GM23248 (cell line): Measurements from ENCODE around the gene SMC1B. TPM values are rescaled to one million over a fixed set of nuclear protein-coding genes. Genes with fewer than 3 reads are reported as not detected.

ENCODE experiments used
- DNase-seq: peaks from one replicate; pipeline ENCODE4 v3.0.0-alpha.2; 2015
- H2AFZ ChIP-seq: fragments of 200-600 bp; sonication (generic); 2 replicates; pipeline ENCODE4 v1.6.1; 2016; ENCODE audit warnings: antibody characterized with exemption
- H3F3A ChIP-seq: fragments of 200-600 bp; sonication (generic); 2 replicates; pipeline ENCODE4 v1.6.1; 2016; ENCODE audit warnings: mild to moderate bottlenecking, antibody characterized with exemption, mixed run types; ENCODE audit not compliant: insufficient read depth
- H3K27ac ChIP-seq: fragments of 200-600 bp; sonication (generic); 2 replicates; pipeline ENCODE4 v1.5.1; 2016; ENCODE audit warnings: mild to moderate bottlenecking
- H3K27me3 ChIP-seq: fragments of 200-600 bp; sonication (generic); replicated peaks from 2 replicates; pipeline ENCODE4 v1.6.1; 2016; ENCODE audit warnings: mild to moderate bottlenecking; ENCODE audit not compliant: insufficient read depth
- H3K36me3 ChIP-seq: fragments of 200-600 bp; sonication (generic); 2 replicates; pipeline ENCODE4 v1.6.1; 2016; ENCODE audit warnings: low read depth, mild to moderate bottlenecking
- H3K4me1 ChIP-seq: fragments of 200-600 bp; sonication (generic); 2 replicates; pipeline ENCODE4 v1.6.1; 2016; ENCODE audit warnings: mild to moderate bottlenecking; ENCODE audit not compliant: insufficient read depth
- H3K4me2 ChIP-seq: fragments of 200-600 bp; sonication (generic); one replicate; pipeline ENCODE4 v1.6.1; 2016; ENCODE audit warnings: mild to moderate bottlenecking; ENCODE audit not compliant: unreplicated experiment
- H3K4me3 ChIP-seq: fragments of 200-600 bp; sonication (generic); 2 replicates; pipeline ENCODE4 v1.5.1; 2016; ENCODE audit warnings: mild to moderate bottlenecking
- H3K79me2 ChIP-seq: fragments of 200-600 bp; sonication (generic); 2 replicates; pipeline ENCODE4 v1.6.1; 2016; ENCODE audit warnings: mild to moderate bottlenecking; ENCODE audit not compliant: insufficient read depth
- H3K9ac ChIP-seq: fragments of 200-600 bp; sonication (generic); 2 replicates; pipeline ENCODE4 v1.6.1; 2016; ENCODE audit warnings: mild to moderate bottlenecking
- H3K9me2 ChIP-seq: fragments of 200-600 bp; sonication (generic); 2 replicates; pipeline ENCODE4 v1.6.1; 2016; ENCODE audit warnings: mixed run types, mild to moderate bottlenecking, moderate library complexity; ENCODE audit not compliant: insufficient read depth
- H3K9me3 ChIP-seq: fragments of 200-600 bp; sonication (generic); one replicate; pipeline ENCODE4 v1.6.1; 2017; ENCODE audit warnings: low read depth
- H4K20me1 ChIP-seq: fragments of 200-600 bp; sonication (generic); 2 replicates; pipeline ENCODE4 v1.6.0; 2016; ENCODE audit not compliant: insufficient read depth
- EZH2 ChIP-seq: fragments of 200-600 bp; sonication (generic); IDR thresholded peaks from 2 replicates; pipeline ENCODE4 v1.6.1; 2018; ENCODE audit warnings: antibody characterized with exemption, mild to moderate bottlenecking; ENCODE audit not compliant: insufficient read depth, poor library complexity, severe bottlenecking
- EZH2phosphoT487 ChIP-seq: fragments of 200-600 bp; sonication (generic); IDR thresholded peaks from 2 replicates; pipeline ENCODE4 v1.6.1; 2018; ENCODE audit warnings: antibody characterized with exemption, moderate library complexity, mild to moderate bottlenecking, low read depth; ENCODE audit not compliant: insufficient read depth
- WGBS, 2 experiments: methylation state at CpG; one replicate each; pipeline ENCODE4 v1.1.6; 2015 to 2017; ENCODE audit warnings: low lambda C conversion rate in 2 of 2, low coverage in 1 of 2; ENCODE audit errors: missing lambda C conversion rate in 2 of 2; 5-methylcytosine and 5-hydroxymethylcytosine counted together
- in situ Hi-C: fragments of 300-500 bp; cut with MboI; formaldehyde crosslinking; loops from 2 replicates; pipeline ENCODE4 v1.15.0; 2020
- polyA plus RNA-seq: library from polyadenylated mRNA; unstranded; fragments of >200 nt; fragmentation: Nextera tagmentation; extraction: Ambion mirVana; gene quantifications from 2 replicates; pipeline ENCODE4 v1.2.1, GENCODE V29; 2016
- total RNA-seq: library from RNA; depleted of rRNA; stranded (reverse); fragments of >200 nt; shearing (Covaris generic); gene quantifications from 2 replicates; pipeline ENCODE4 v1.2.3, GENCODE V29; 2014

SMC1B gene
- total and polyA plus RNA-seq, 2 experiments from 2014 or later, result 0.08 TPM; not detected in 1

- no peaks in the 10 kb centered on the region for H3F3A ChIP-seq
- no peaks in the 10 kb centered on the region for H3K27me3 ChIP-seq
- no peaks in the 10 kb centered on the region for H3K36me3 ChIP-seq
- TF ChIP-seq EZH2phosphoT487, result no peak
- no peak for TF ChIP-seq EZH2
- no peaks in the 10 kb centered on the region for H4K20me1 ChIP-seq
- H3K79me2 ChIP-seq, result no peaks in the 10 kb centered on the region
- H2AFZ ChIP-seq, result no peak overlapping the region
- H3K4me2 ChIP-seq, result no peak overlapping the region
- no peak overlapping the region for H3K4me3 ChIP-seq
- H3K4me1 ChIP-seq, result no peaks in the 10 kb centered on the region
- DNase-seq, result no peak
- no peaks in the 10 kb centered on the region for H3K9me2 ChIP-seq
- 98 to 99% methylated on average over 9 of the region's 9 CpGs for WGBS, 2 experiments
- H3K9ac ChIP-seq, result no peak overlapping the region
- H3K27ac ChIP-seq, result no peak overlapping the region
- no peaks in the 10 kb centered on the region for H3K9me3 ChIP-seq
- in situ Hi-C loops, result loop anchor here (10.0 kb wide), 1 partner anchor 142 kb away; the partner anchor contains the start of gene UPK3A
These were observed 13.0 kb upstream of the SMC1B start for GRCh38 chr22:45426387-45426786.

GRCh38 chr22:45425531-45426265 is 12.3 kb upstream of the SMC1B start:
- Histone ChIP-seq H3K4me2 (no peak overlapping the region), H3F3A (no peaks in the 10 kb centered on the region), H3K9ac (no peak overlapping the region), H2AFZ (no peak overlapping the region), H4K20me1 (no peaks in the 10 kb centered on the region), H3K9me2 (no peaks in the 10 kb centered on the region), H3K79me2 (no peaks in the 10 kb centered on the region), H3K27ac (no peak overlapping the region), H3K9me3 (no peaks in the 10 kb centered on the region), H3K36me3 (no peaks in the 10 kb centered on the region), H3K4me3 (no peak overlapping the region), H3K4me1 (no peaks in the 10 kb centered on the region), H3K27me3 (no peaks in the 10 kb centered on the region)
- TF ChIP-seq EZH2phosphoT487 (no peak), EZH2 (no peak)
- 92 to 93% methylated on average over 20 to 23 of the region's 23 CpGs for WGBS, 2 experiments
- DNase-seq, result no peak
- in situ Hi-C loops, result loop anchor here (10.0 kb wide), 1 partner anchor 141 kb away; the partner anchor contains the start of gene UPK3A

GRCh38 chr22:45425101-45425500 is 11.7 kb upstream of the SMC1B start:
- Histone ChIP-seq H3K4me1 (no peaks in the 10 kb centered on the region), H3K79me2 (no peaks in the 10 kb centered on the region), H3K9me2 (no peaks in the 10 kb centered on the region), H2AFZ (no peak overlapping the region), H3K9ac (no peak overlapping the region), H3K27me3 (no peaks in the 10 kb centered on the region), H3K27ac (no peak overlapping the region), H3K9me3 (no peaks in the 10 kb centered on the region), H3K4me3 (no peak overlapping the region), H3K36me3 (no peaks in the 10 kb centered on the region), H3K4me2 (no peak overlapping the region), H4K20me1 (no peaks in the 10 kb centered on the region), H3F3A (no peaks in the 10 kb centered on the region)
- in situ Hi-C loops, result loop anchor here (10.0 kb wide), 1 partner anchor 140 kb away; the partner anchor contains the start of gene UPK3A
- WGBS, 2 experiments, result 55 to 59% methylated on average over 5 of the region's 5 CpGs
- peak; percentile 67 for DNase-seq
- no peak for TF ChIP-seq EZH2phosphoT487
- TF ChIP-seq EZH2, result no peak

GRCh38 chr22:45424241-45424731 is 10.9 kb upstream of the SMC1B start:
- Histone ChIP-seq H3K9me2 (no peaks in the 10 kb centered on the region), H3F3A (no peaks in the 10 kb centered on the region), H3K4me2 (no peak overlapping the region), H3K79me2 (no peaks in the 10 kb centered on the region), H3K27me3 (no peaks in the 10 kb centered on the region), H3K27ac (no peak overlapping the region), H3K4me1 (no peaks in the 10 kb centered on the region), H4K20me1 (no peaks in the 10 kb centered on the region), H3K9ac (no peak overlapping the region), H3K4me3 (no peak overlapping the region), H3K9me3 (no peaks in the 10 kb centered on the region), H2AFZ (no peak overlapping the region), H3K36me3 (no peaks in the 10 kb centered on the region)
- WGBS, 2 experiments, result 87 to 88% methylated on average over 13 to 14 of the region's 14 CpGs
- no peak for TF ChIP-seq EZH2
- no peak for TF ChIP-seq EZH2phosphoT487
- in situ Hi-C loops, result loop anchor here (10.0 kb wide), 1 partner anchor 139 kb away; the partner anchor contains the start of gene UPK3A
- DNase-seq, result no peak
